HG03520 (cell line): ENCODE data around the gene SYCE3.

Experiments
- ATAC-seq: cut with Tn5 transposase; IDR thresholded peaks from one replicate; pipeline ENCODE4 v1.9.1; 2021; ENCODE audit warnings: mild to moderate bottlenecking, moderate library complexity; ENCODE audit not compliant: unreplicated experiment

Gene SYCE3

GRCh38 chr22:50600967-50601668 lies 38.4 kb upstream of the SYCE3 start:
- no peak for ATAC-seq

GRCh38 chr22:50600538-50600937 lies 37.8 kb upstream of the SYCE3 start, which contains the start of gene MAPK8IP2:
Gene MAPK8IP2, plus strand, starts transcription at chr22:50600793. Its CDS starts 26 bp downstream, at chr22:50600819.
- ATAC-seq: no peak

GRCh38 chr22:50599816-50600455 lies 37.2 kb upstream of the SYCE3 start:
- no peak for ATAC-seq

- ATAC-seq: no peak
Measured at GRCh38 chr22:50597097-50597496, 34.4 kb upstream of the SYCE3 start.

GRCh38 chr22:50595189-50595588 lies 32.5 kb upstream of the SYCE3 start:
- no peak for ATAC-seq

- ATAC-seq: no peak
Measured at GRCh38 chr22:50587407-50587806, 24.7 kb upstream of the SYCE3 start.

- ATAC-seq: no peak
Measured at GRCh38 chr22:50586416-50586815, 23.7 kb upstream of the SYCE3 start.

GRCh38 chr22:50585781-50586180 lies 23.1 kb upstream of the SYCE3 start:
- ATAC-seq: no peak

- no peak for ATAC-seq
Measured at GRCh38 chr22:50585238-50585637, 22.5 kb upstream of the SYCE3 start.

- no peak for ATAC-seq
Measured at GRCh38 chr22:50584106-50585096, 21.7 kb upstream of the SYCE3 start.

GRCh38 chr22:50583294-50583861 lies 20.7 kb upstream of the SYCE3 start:
- ATAC-seq: peak; percentile 35

- peak; percentile 79 for ATAC-seq
Measured at GRCh38 chr22:50582493-50583293, 20.0 kb upstream of the SYCE3 start, which contains the start of gene CHKB. Gene CHKB, minus strand, starts transcription at chr22:50582849. Its CDS starts 68 bp downstream, at chr22:50582781.

GRCh38 chr22:50581950-50582492 lies 19.3 kb upstream of the SYCE3 start:
- no peak for ATAC-seq

- ATAC-seq: no peak
Measured at GRCh38 chr22:50581031-50581949, 18.6 kb upstream of the SYCE3 start.

GRCh38 chr22:50579752-50580151 lies 17.0 kb upstream of the SYCE3 start:
- ATAC-seq: no peak

GRCh38 chr22:50578776-50579310 lies 16.1 kb upstream of the SYCE3 start:
- no peak for ATAC-seq

- no peak for ATAC-seq
Measured at GRCh38 chr22:50577987-50578775, 15.5 kb upstream of the SYCE3 start, which contains the start of gene CPT1B. Gene CPT1B, minus strand, starts transcription at chr22:50578427. Its CDS starts 512 bp downstream, at chr22:50577915.

GRCh38 chr22:50577697-50577986 lies 14.9 kb upstream of the SYCE3 start:
- no peak for ATAC-seq
